Activated CD8-positive, alpha-beta memory T cell treated with anti-CD3 and anti-CD28 coated beads for 48 hours (primary cell): Measurements from ENCODE around the gene VMA21.

ENCODE experiments used
- DNase-seq, 3 experiments: peaks; one replicate each; pipeline ENCODE4 v3.0.0-alpha.2; 2020; ENCODE audit warnings: low read depth in 2 of 3, low spot score in 2 of 3

Gene VMA21

GRCh38 chrX:151396825-151397740 lies at the start of gene VMA21:
Gene VMA21, plus strand, starts transcription at chrX:151397206. Its CDS starts 103 bp downstream, at chrX:151397309.
- peak; percentile 22 to 63 (median 47) for DNase-seq

GRCh38 chrX:151359341-151359740 lies 37.7 kb upstream of the VMA21 start:
- no peak for DNase-seq

GRCh38 chrX:151359931-151360871 lies 36.8 kb upstream of the VMA21 start:
- peak in 1 of 3 experiments; percentile 22 for DNase-seq

- no peak for DNase-seq
Observed at GRCh38 chrX:151363316-151363715, 33.7 kb upstream of the VMA21 start.

- no peak for DNase-seq
Observed at GRCh38 chrX:151365579-151365978, 31.4 kb upstream of the VMA21 start.

- DNase-seq, result no peak
Observed at GRCh38 chrX:151370906-151371305, 26.1 kb upstream of the VMA21 start.

- no peak for DNase-seq
Observed at GRCh38 chrX:151384807-151385206, 12.2 kb upstream of the VMA21 start.

- DNase-seq, result no peak
Observed at GRCh38 chrX:151386838-151387459, 10.1 kb upstream of the VMA21 start.

GRCh38 chrX:151391722-151392121 lies 5.3 kb upstream of the VMA21 start:
- DNase-seq, result no peak

GRCh38 chrX:151393514-151393913 lies 3.5 kb upstream of the VMA21 start:
- DNase-seq, result no peak

GRCh38 chrX:151396042-151396824 lies 773 bp upstream of the VMA21 start:
- DNase-seq, result peak in 1 of 3 experiments; percentile 2

GRCh38 chrX:151397741-151398070 lies 700 bp downstream of the VMA21 start:
- no peak for DNase-seq

- no peak for DNase-seq
Observed at GRCh38 chrX:151398346-151398745, 1.3 kb downstream of the VMA21 start.

GRCh38 chrX:151402719-151403390 lies 5.8 kb downstream of the VMA21 start:
- no peak for DNase-seq

- DNase-seq, result no peak
Observed at GRCh38 chrX:151416579-151416978, 19.6 kb downstream of the VMA21 start.

- no peak for DNase-seq
Observed at GRCh38 chrX:151419782-151420181, 22.8 kb downstream of the VMA21 start.

- DNase-seq, result no peak
Observed at GRCh38 chrX:151424505-151424904, 27.5 kb downstream of the VMA21 start.

GRCh38 chrX:151448509-151448908 lies 51.5 kb downstream of the VMA21 start:
- DNase-seq, result no peak

- DNase-seq, result no peak
Observed at GRCh38 chrX:151458824-151459223, 61.8 kb downstream of the VMA21 start.
